C4-2B (cell line): ENCODE results near the gene ASPHD2.

Experiments used
- H3K27ac ChIP-seq: fragments of 450-650 bp; 2 replicates; pipeline ENCODE4 v1.5.1; 2017
- CTCF ChIP-seq: fragments of 450-650 bp; conservative IDR thresholded peaks from 2 replicates; pipeline ENCODE4 v1.5.1; 2017; ENCODE audit warnings: mild to moderate bottlenecking
- ZFX ChIP-seq: fragments of 450-650 bp; IDR thresholded peaks from 2 replicates; pipeline ENCODE4 v1.6.1; 2017

Gene ASPHD2, protein sequence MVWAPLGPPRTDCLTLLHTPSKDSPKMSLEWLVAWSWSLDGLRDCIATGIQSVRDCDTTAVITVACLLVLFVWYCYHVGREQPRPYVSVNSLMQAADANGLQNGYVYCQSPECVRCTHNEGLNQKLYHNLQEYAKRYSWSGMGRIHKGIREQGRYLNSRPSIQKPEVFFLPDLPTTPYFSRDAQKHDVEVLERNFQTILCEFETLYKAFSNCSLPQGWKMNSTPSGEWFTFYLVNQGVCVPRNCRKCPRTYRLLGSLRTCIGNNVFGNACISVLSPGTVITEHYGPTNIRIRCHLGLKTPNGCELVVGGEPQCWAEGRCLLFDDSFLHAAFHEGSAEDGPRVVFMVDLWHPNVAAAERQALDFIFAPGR

DNA sequence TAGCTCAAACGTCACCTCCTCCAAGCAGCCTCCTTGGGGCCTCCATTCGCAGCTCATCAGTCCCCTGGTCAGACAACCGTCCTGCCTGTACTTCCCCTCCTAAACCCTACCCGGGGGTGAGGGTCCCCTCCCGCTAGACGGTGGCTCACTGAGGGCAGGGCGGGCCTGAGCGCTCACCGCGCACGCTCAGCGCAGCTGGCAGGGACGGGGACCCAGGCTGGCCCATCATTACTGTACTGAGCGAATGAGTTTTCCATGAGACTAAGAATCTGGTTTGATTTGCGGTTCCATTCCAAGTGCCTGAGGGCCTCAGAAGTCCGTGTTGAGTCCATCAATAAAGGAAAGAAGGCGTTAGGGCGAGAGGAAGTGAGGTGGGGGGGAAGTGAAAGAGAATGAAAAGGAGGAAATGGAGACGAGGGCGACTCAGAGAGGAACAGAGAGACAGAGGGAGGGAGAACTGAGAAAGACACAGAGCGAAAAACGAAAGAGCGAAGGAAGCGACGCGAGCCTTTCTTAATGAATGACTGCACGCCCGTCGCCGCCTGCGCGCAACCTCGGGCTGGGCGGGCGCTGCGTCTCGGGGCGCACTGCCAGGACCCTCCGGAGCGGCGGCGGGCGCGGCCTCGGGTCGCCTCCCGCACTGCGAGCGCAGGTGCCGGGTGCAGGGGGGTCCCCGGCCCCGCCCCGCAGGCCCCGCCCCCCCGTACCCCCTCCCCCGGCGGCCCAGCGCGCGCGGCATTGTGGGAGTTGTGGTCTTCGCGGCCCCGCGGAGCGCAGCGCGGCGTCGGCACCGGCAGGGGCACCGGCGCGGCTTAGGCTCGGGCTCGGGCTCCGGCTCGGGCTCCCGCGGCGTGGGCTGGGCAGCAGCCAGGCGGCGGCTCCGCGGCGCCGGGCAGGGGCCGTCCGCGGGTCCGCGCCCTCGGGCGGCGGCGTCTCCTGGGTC is at the start of gene ASPHD2:
TSS of gene ASPHD2 (plus strand) at position 746 of the 943 bp plus-strand sequence. CDS start 4,356 bp downstream, outside the sequence.
- no peak within 1 kb of the TSS for H3K27ac ChIP-seq
- TF ChIP-seq CTCF (no peak), ZFX (no peak)

DNA sequence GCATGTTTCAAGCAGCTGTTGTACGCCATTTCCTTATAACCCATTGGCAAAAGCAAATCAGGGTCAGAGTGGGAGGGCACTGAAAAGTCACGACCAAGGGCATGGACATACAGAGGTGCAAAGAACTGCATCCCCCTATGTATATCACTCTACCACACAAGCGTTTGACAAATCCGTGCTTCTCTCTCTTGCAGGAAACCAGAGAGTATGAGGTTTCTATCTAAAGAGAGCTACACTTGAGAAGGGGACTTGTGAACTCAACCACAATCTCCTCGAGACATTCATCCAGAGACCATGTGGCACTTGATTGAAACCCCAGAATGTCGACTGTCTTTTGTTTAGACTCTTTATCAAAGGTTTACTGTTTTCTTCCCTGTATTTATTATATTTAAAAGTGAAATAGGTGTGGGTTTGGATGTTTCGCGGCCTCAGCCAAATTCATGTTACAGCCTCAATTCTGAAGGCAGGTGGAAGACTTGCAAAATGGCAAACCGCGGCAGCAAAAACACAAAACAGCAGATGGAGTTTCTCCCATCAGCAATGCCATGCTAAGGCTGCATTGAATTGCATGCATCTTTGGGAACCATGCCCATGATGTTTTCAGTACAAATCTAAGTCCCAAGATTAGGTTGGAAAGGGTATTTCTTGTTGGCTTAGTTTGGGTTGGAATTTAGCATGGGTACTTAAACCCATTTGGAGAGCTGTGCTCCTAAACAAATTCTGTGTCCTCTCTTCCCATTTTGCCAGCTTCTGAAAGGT is 48.8 kb upstream of the ASPHD2 start:
- TF ChIP-seq CTCF (no peak), ZFX (no peak)
- no peak overlapping the region for H3K27ac ChIP-seq

DNA sequence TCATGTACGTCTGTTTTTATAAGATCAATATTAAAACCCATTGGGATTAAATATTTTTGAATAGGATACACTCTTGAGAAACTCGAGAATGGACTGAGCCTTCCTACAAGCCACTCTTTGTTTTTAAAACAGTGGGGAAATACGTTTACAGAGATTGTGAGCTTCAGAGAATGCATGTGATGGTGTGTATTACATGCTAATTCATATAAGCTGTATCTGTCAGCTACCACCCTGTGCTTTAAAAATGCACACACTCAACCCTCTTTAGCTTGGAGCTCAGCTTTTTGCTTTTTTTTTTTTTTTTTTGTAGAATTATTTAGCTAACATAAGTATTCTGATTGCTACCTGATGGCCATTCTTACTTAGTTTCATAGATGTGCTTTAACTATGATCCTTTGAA is 46.3 kb upstream of the ASPHD2 start:
- no peak for TF ChIP-seq CTCF
- no peak for TF ChIP-seq ZFX
- no peak overlapping the region for H3K27ac ChIP-seq

- TF ChIP-seq ZFX (no peak), CTCF (no peak)
- no peak overlapping the region for H3K27ac ChIP-seq
These were observed 45.0 kb upstream of the ASPHD2 start for GRCh38 chr22:26383968-26384556.

- TF ChIP-seq ZFX: no peak
- no peak for TF ChIP-seq CTCF
- no peak overlapping the region for H3K27ac ChIP-seq
These were observed 43.9 kb upstream of the ASPHD2 start for GRCh38 chr22:26385164-26385563.

DNA sequence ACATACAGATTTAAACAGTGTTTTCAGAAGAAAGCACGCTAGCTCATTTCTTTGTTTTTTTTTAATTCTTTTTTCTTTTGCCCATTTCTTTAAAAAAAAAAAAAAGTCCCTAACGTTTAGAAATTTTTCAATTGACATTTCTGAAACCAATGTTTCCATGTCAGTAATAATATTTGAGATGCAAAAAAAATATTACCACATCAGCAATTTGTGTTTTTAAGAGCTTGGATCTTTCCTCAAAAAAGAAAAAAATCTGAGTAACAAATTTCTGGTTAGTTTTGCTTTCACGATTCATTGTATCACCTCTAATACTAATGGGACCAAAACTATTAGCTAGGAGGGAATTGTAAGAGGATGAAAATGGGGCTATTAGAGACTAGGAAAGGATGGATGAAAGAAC is 39.9 kb upstream of the ASPHD2 start:
- H3K27ac ChIP-seq: no peak overlapping the region
- no peak for TF ChIP-seq CTCF
- no peak for TF ChIP-seq ZFX
